IMR-90 (cell line): ENCODE data around the gene ZNF454. TPM values are rescaled to one million over a fixed set of nuclear protein-coding genes. Genes with fewer than 3 reads are reported as not detected.

Experiments
- ATAC-seq: fragments of 200-7000 bp; cut with Tn5 transposase; 2 replicates; pipeline ENCODE4 v1.9.1; 2020; ENCODE audit warnings: low read depth, mild to moderate bottlenecking, moderate library complexity
- BruUV-seq: library from RNA; stranded (reverse); fragments of 400-500 nt; replicated peaks from 2 replicates; lab custom pipeline; 2021; lab: Mats Ljungman, UMichigan
- CTCF ChIA-PET: fragments of 300-600 bp; formaldehyde crosslinking; extraction: SDS; loops from one replicate; lab custom pipeline; 2021; ENCODE audit warnings: antibody characterized with exemption; lab: Yijun Ruan, JAX
- POLR2A ChIA-PET: fragments of 300-600 bp; sonication (Branson Sonifier 250); formaldehyde crosslinking; loops from one replicate; lab custom pipeline; 2022; ENCODE audit warnings: antibody characterized with exemption; ENCODE audit not compliant: unreplicated experiment; lab: Charles Lee
- DNase-seq: peaks from one replicate; pipeline ENCODE4 v3.0.0; 2013
- H2AFZ ChIP-seq: replicated peaks from 2 replicates; pipeline ENCODE3; 2013; ENCODE audit warnings: low read length, mild to moderate bottlenecking; ENCODE audit not compliant: poor library complexity
- H2AK5ac ChIP-seq: 2 replicates; pipeline ENCODE4 v1.6.1; 2013; ENCODE audit warnings: low read depth, low read length, inconsistent platforms
- H2AK9ac ChIP-seq: replicated peaks from 2 replicates; pipeline ENCODE3; 2013; ENCODE audit warnings: mild to moderate bottlenecking, low read depth, low read length, moderate library complexity; ENCODE audit not compliant: poor library complexity
- H2BK120ac ChIP-seq: 2 replicates; pipeline ENCODE4 v1.6.1; 2013; ENCODE audit warnings: low read depth, low read length, inconsistent platforms
- H2BK15ac ChIP-seq: 3 replicates; pipeline ENCODE4 v1.6.1; 2013; ENCODE audit warnings: low read depth, low read length, inconsistent platforms
- H2BK20ac ChIP-seq: 2 replicates; pipeline ENCODE4 v1.6.1; 2013; ENCODE audit warnings: low read depth, mild to moderate bottlenecking, inconsistent platforms, low read length, moderate library complexity
- H2BK5ac ChIP-seq: 2 replicates; pipeline ENCODE4 v1.6.1; 2013; ENCODE audit warnings: mild to moderate bottlenecking, low read depth, low read length, inconsistent platforms; ENCODE audit not compliant: poor library complexity, severe bottlenecking
- H3K14ac ChIP-seq: replicated peaks from 2 replicates; pipeline ENCODE4 v1.6.1; 2013; ENCODE audit warnings: low read depth, low read length, inconsistent platforms
- H3K18ac ChIP-seq: 2 replicates; pipeline ENCODE4 v1.6.1; 2013; ENCODE audit warnings: low read depth, low read length, control low read depth
- H3K23ac ChIP-seq: 2 replicates; pipeline ENCODE4 v1.6.1; 2013; ENCODE audit warnings: low read depth, low read length, inconsistent platforms
- H3K27ac ChIP-seq: 2 replicates; pipeline ENCODE4 v1.5.1; 2013; ENCODE audit warnings: mild to moderate bottlenecking, control low read depth, low read length; ENCODE audit not compliant: insufficient read depth
- H3K27me3 ChIP-seq: 2 replicates; pipeline ENCODE4 v1.6.1; 2013; ENCODE audit warnings: low read length; ENCODE audit not compliant: control insufficient read depth, insufficient read depth
- H3K36me3 ChIP-seq: 2 replicates; pipeline ENCODE4 v1.6.1; 2013; ENCODE audit warnings: low read length, mixed read lengths; ENCODE audit not compliant: control insufficient read depth, insufficient read depth
- H3K4ac ChIP-seq: 2 replicates; pipeline ENCODE4 v1.6.1; 2013; ENCODE audit warnings: low read depth, low read length, inconsistent platforms
- H3K4me1 ChIP-seq: 2 replicates; pipeline ENCODE4 v1.6.1; 2013; ENCODE audit warnings: low read length, mixed read lengths; ENCODE audit not compliant: control insufficient read depth, insufficient read depth
- H3K4me2 ChIP-seq: 2 replicates; pipeline ENCODE4 v1.6.1; 2013; ENCODE audit warnings: low read depth, mild to moderate bottlenecking, control low read depth, low read length, moderate library complexity
- H3K4me3 ChIP-seq: 2 replicates; pipeline ENCODE4 v1.5.1; 2013; ENCODE audit warnings: low read depth, mild to moderate bottlenecking, control low read depth, low read length, moderate library complexity; ENCODE audit not compliant: insufficient read depth
- H3K56ac ChIP-seq: 2 replicates; pipeline ENCODE4 v1.6.1; 2013; ENCODE audit warnings: low read length, inconsistent platforms; ENCODE audit not compliant: insufficient read depth; ENCODE audit errors: extremely low read depth
- H3K79me1 ChIP-seq, 2 experiments: 2 replicates each; pipeline ENCODE4 v1.6.1; 2013; ENCODE audit warnings: low read length in 2 of 2, inconsistent platforms in 1 of 2, low read depth in 1 of 2
- H3K9ac ChIP-seq: 2 replicates; pipeline ENCODE4 v1.6.1; 2013; ENCODE audit warnings: low read depth, low read length, control low read depth
- H3K9me1 ChIP-seq: 2 replicates; pipeline ENCODE4 v1.6.1; 2013; ENCODE audit warnings: low read length, inconsistent platforms; ENCODE audit not compliant: insufficient read depth
- H3K9me3 ChIP-seq: 2 replicates; pipeline ENCODE4 v1.6.1; 2013; ENCODE audit warnings: low read length; ENCODE audit not compliant: control insufficient read depth, insufficient read depth
- H4K20me1 ChIP-seq: 2 replicates; pipeline ENCODE4 v1.6.1; 2013; ENCODE audit warnings: low read length, inconsistent platforms; ENCODE audit not compliant: insufficient read depth
- H4K5ac ChIP-seq: 2 replicates; pipeline ENCODE4 v1.6.1; 2013; ENCODE audit warnings: mild to moderate bottlenecking, low read depth, low read length, control low read depth
- H4K8ac ChIP-seq, 2 experiments: 2 replicates each; pipeline ENCODE4 v1.6.1; 2013; ENCODE audit warnings: low read depth in 2 of 2, low read length in 2 of 2, control low read depth in 1 of 2, inconsistent platforms in 1 of 2
- H4K91ac ChIP-seq: 2 replicates; pipeline ENCODE4 v1.6.1; 2013; ENCODE audit warnings: low read depth, low read length, inconsistent platforms; ENCODE audit not compliant: insufficient read depth
- CEBPB ChIP-seq: IDR thresholded peaks from 2 replicates; pipeline ENCODE4 v1.6.1; 2012; ENCODE audit warnings: low read depth, low read length, improper control_type of control experiment
- CHD1 ChIP-seq: IDR thresholded peaks from 2 replicates; pipeline ENCODE4 v1.6.1; 2012; ENCODE audit warnings: low read depth, low read length, improper control_type of control experiment
- CTCF ChIP-seq: conservative IDR thresholded peaks from 2 replicates; pipeline ENCODE4 v1.5.1; 2012; ENCODE audit warnings: mild to moderate bottlenecking, low read depth, low read length, improper control_type of control experiment
- ELK1 ChIP-seq: fragments of 150-350 bp; IDR thresholded peaks from 2 replicates; pipeline ENCODE4 v1.6.1; 2016; ENCODE audit warnings: low read depth, mild to moderate bottlenecking, low read length, moderate library complexity, borderline replicate concordance
- FOS ChIP-seq: fragments of 150-350 bp; IDR thresholded peaks from 2 replicates; pipeline ENCODE4 v1.6.1; 2016; ENCODE audit warnings: low read depth, low read length
- MAFK ChIP-seq: IDR thresholded peaks from 2 replicates; pipeline ENCODE4 v1.6.1; 2012; ENCODE audit warnings: low read depth, low read length, improper control_type of control experiment
- MAZ ChIP-seq: IDR thresholded peaks from 2 replicates; pipeline ENCODE4 v1.6.1; 2012; ENCODE audit warnings: low read depth, mild to moderate bottlenecking, low read length, improper control_type of control experiment, moderate library complexity, borderline replicate concordance
- MXI1 ChIP-seq: IDR thresholded peaks from 2 replicates; pipeline ENCODE4 v1.6.1; 2012; ENCODE audit warnings: low read depth, mild to moderate bottlenecking, low read length, moderate library complexity, borderline replicate concordance
- POLR2A ChIP-seq: IDR thresholded peaks from 2 replicates; pipeline ENCODE4 v1.6.1; 2012; ENCODE audit warnings: mild to moderate bottlenecking, low read depth, low read length
- RAD21 ChIP-seq: IDR thresholded peaks from 2 replicates; pipeline ENCODE4 v1.6.1; 2012; ENCODE audit warnings: low read length, improper control_type of control experiment
- RCOR1 ChIP-seq: IDR thresholded peaks from 2 replicates; pipeline ENCODE4 v1.6.1; 2012; ENCODE audit warnings: mild to moderate bottlenecking, low read length, improper control_type of control experiment; ENCODE audit not compliant: insufficient replicate concordance
- RFX5 ChIP-seq: IDR thresholded peaks from 2 replicates; pipeline ENCODE4 v1.8.0; 2012; ENCODE audit warnings: low read depth, mild to moderate bottlenecking, low read length, moderate library complexity
- WGBS, 2 experiments: methylation state at CpG; one replicate each; pipeline versions ENCODE4 v1.1.5 to v1.1.7; 2013; ENCODE audit warnings: missing lambda C conversion rate in 2 of 2; ENCODE audit not compliant: insufficient read length in 1 of 2; ENCODE audit errors: extremely low coverage in 2 of 2; 5-methylcytosine and 5-hydroxymethylcytosine counted together
- dilution Hi-C: fragments of 300-500 bp; cut with HindIII; formaldehyde crosslinking; loops from one replicate; pipeline ENCODE4 v1.14.3; 2018; ENCODE audit warnings: low sequenced_read_pairs; ENCODE audit not compliant: unreplicated experiment
- in situ Hi-C: fragments of 300-500 bp; cut with MboI; formaldehyde crosslinking; loops from 3 replicates; pipeline ENCODE4 v1.14.3; 2019; ENCODE audit warnings: low sequenced_read_pairs, inconsistent platforms, mixed read lengths
- intact Hi-C: fragments of 100-400 bp; cut with micrococcal nuclease; formaldehyde crosslinking; loops from 2 replicates; pipeline ENCODE4 v1.10.0; 2022
- polyA plus RNA-seq, 3 experiments: library from polyadenylated mRNA; depleted of rRNA; stranded (reverse); fragments of >200 nt; gene quantifications; 2 replicates each; pipeline ENCODE4 v1.2.3, GENCODE V29; 2012; ENCODE audit warnings: low replicate concordance in 1 of 3
- total RNA-seq: library from RNA; depleted of rRNA; stranded (reverse); fragments of >200 nt; gene quantifications from 2 replicates; pipeline ENCODE4 v1.2.3, GENCODE V29; 2012
- TF ChIP-seq, protein P1 (sequence below): fragments of 150-350 bp; IDR thresholded peaks from 2 replicates; pipeline ENCODE4 v1.6.1; 2017; ENCODE audit warnings: mild to moderate bottlenecking, antibody characterized with exemption, low read length, low read depth

ZNF454 gene
- total and polyA plus RNA-seq, 2 of the 4 experiments (the other 2 are of a cell fraction) = 0.12 to 0.18 TPM

GRCh38 chr5:178991190-178992145 is 50.5 kb downstream of the ZNF454 start:
- Histone ChIP-seq H2BK20ac (no peak overlapping the region), H4K8ac (no peak overlapping the region), H3K4ac (no peak overlapping the region), H3K27ac (no peak overlapping the region), H3K9me1 (no peaks in the 10 kb centered on the region), H4K5ac (no peak overlapping the region), H4K20me1 (no peaks in the 10 kb centered on the region), H4K91ac (no peak overlapping the region), H2AFZ (no peak overlapping the region), H2BK5ac (no peak overlapping the region), H2AK5ac (no peak overlapping the region), H3K36me3 (no peaks in the 10 kb centered on the region), H2AK9ac (no peak overlapping the region), H3K9me3 (peaks cover 62% of the 10 kb centered on the region), H3K4me1 (no peaks in the 10 kb centered on the region), H3K4me2 (no peak overlapping the region), H2BK15ac (no peak overlapping the region), H2BK120ac (no peak overlapping the region), H3K18ac (no peak overlapping the region), H3K4me3 (no peak overlapping the region), H3K27me3 (peaks cover 2% of the 10 kb centered on the region; the same call in 1 of the 2 replicates), H3K23ac (no peak overlapping the region), H3K9ac (no peak overlapping the region), H3K56ac (no peak overlapping the region), H3K79me1 (no peaks in the 10 kb centered on the region), H3K14ac (no peak overlapping the region)
- intact Hi-C loops (no loop called here), in situ Hi-C loops (no loop called here), dilution Hi-C loops (no loop called here)
- ChIA-PET CTCF (no interaction called here), POLR2A (no interaction called here)
- no peak for DNase-seq
- WGBS, 2 experiments = 67% methylated on average over 11 of the region's 28 CpGs; no CpG with 5 or more reads in 1 of the 2 experiments
- no peak for ATAC-seq
- TF ChIP-seq, protein P1, sequence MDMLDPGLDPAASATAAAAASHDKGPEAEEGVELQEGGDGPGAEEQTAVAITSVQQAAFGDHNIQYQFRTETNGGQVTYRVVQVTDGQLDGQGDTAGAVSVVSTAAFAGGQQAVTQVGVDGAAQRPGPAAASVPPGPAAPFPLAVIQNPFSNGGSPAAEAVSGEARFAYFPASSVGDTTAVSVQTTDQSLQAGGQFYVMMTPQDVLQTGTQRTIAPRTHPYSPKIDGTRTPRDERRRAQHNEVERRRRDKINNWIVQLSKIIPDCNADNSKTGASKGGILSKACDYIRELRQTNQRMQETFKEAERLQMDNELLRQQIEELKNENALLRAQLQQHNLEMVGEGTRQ = no peak
- no peak for TF ChIP-seq MAZ
- TF ChIP-seq RAD21 = no peak
- TF ChIP-seq CEBPB = no peak
- no peak for TF ChIP-seq RFX5
- TF ChIP-seq FOS = no peak
- no peak for TF ChIP-seq CTCF
- TF ChIP-seq CHD1 = no peak
- no peak for TF ChIP-seq POLR2A
- TF ChIP-seq MXI1 = no peak
- no peak for TF ChIP-seq MAFK
- no peak for TF ChIP-seq RCOR1
- no peak for TF ChIP-seq ELK1
- BruUV-seq = no TSS peak
